Measurements from ENCODE around the gene LCT.
"Not testable (repeated sequence)": the region's sequence is repeated elsewhere in the genome, so short reads cannot be mapped to it uniquely, and the experiment has no call there.

Gene LCT

DNA sequence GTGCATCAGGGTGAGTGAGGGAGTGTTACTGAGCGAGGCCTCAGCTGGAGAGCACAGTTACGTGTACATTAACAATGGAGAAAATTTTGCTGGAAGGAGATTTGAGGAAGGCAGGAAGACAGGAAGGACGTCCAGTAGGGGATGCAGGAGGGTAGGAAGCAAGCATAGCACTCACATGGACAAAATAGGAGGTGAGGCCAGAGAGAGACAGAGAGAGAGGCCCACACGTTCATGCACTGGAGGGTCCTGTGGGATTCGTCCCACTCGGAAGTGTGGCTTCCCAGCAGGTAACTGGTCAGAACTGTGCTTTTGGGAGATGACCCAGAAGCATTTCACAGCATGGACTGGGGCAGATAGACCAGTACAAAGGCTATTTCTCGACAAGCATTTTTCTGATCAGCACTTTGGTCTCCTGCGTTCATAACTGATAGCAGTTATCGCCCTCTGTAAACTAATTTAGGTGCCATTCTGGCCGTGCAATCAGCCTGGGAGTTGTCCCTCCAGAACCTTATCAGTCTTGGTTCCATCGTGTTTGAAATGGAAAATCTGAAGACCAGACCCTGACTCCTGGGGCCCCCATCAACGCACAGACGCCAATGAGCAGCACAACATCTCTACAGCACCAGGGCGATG, 5.7 kb downstream of the LCT start:
- DNase-seq, result no peak

DNA sequence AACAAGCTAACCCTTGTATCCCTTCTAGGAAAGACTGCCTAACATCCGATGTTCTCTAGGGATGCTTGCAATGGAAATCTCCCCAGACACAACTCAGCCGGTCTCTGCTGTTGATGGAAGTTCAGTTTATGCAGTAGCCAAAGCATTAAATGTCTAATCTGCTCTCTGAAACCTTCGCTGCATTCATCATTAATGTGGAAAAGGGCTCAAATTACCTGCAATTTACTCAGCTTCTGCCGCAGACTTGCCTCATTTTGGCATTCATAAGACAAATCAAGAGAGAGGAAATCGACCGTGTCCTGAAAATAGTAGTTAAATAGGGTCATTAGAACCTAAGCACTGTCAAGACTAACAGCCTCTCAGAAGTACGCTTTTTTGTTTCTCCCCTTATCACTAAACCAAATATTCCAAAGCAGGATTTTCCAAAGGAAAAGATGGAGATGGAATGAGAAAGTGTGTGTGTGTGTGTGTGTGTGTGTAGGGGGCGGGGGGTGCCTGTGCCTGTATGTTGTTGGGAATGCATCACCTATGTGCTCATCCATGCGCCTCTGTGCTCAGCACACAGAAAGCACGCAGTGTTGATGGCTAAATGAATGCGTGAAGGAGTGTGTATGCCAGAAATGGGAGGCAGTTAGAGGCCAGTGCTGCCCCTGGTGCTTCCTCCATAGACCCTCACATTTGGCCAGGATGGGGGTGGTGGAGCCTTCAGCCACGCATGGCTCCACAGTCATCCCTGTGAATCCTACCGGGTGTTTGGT, 7.4 kb downstream of the LCT start:
- DNase-seq, result no peak

DNA sequence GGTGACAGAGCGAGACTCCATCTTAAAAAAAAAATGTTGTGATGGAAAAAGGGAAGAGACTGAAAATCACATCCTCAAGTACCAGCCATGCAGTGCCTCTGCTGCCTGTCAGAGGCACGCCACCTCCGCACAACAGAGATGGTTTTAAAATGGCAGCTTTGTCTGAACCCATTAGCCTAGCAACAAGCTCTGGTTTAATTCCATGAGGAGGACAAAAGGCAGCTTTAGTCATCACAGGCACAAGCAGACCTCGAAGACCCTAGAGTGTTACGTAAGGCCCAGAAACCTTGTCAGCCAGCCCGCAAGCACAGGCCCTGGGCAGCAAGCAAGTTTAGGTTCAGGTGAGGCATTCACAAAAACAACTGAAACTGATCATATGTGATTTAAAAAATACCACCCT, 10.4 kb downstream of the LCT start:
- no peak for DNase-seq

DNA sequence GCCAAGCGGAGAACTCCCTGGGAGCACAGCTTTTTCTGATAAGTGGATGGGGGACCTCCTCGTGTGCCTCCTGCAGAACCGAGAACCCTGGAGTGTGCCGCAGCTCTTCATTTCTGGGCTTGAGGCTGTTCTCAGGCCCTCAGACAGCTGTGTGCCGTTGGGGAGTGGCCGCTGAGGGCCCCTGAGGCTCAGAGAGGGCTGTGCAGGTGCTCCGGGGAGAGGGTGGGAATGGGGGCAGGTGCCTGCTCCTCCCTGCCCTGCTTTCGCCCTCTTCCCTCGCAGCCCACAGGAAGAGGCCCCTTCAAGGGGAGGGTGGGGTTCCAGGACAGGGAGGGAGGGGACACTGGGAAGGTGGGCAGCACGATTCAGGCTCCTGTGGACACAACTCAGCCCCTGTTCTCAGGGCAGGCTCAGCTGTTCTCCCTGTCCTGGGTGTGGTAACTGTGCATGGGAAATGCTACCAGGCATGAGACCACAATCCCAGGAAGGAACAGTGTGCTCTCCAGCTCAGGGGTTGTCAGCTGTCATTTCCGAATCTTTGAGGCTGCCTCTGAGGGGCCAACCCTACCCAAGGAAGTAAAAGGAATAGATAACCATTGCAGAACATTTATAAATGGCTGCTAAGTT, 11.3 kb downstream of the LCT start:
- DNase-seq, result no peak

DNA sequence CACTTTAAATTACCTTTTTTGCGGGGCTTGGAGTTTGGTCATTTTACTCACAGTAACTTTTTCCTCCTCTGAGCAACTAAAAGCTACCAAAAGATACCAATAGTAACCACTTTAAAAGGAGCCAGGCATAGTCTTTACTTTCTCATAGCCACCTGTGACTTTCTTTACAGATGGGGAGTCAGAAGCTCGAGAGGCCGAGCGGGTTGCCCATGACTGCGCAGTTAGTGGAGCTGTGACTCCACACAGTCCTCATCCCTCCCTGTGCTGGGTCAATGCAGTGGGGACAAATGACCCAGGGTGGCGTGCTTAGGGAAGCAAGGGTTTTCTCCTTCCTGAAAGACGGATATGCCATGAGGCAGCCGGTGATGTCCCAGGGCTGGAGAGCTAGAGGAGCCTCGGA, 11.9 kb downstream of the LCT start:
- no peak for DNase-seq

DNA sequence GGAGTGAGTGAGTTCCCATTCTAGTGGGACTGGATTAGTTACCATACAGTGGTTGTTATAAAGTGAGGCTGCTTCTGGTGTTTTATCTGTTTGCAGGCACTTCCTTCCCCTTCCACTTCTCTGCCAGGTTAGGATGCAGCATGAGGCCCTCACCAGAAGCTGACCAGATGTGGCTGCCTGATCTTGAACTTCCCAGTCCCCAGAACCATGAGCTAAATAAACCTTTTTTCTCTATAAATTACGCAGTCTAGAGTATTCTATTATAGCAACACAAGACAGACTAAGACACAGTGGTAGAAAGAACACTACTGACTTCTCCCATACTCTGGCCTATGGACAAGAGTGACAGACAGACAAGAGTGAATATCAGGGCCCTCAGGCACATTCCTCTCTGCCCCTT, 14.1 kb downstream of the LCT start:
- no peak for DNase-seq

DNA sequence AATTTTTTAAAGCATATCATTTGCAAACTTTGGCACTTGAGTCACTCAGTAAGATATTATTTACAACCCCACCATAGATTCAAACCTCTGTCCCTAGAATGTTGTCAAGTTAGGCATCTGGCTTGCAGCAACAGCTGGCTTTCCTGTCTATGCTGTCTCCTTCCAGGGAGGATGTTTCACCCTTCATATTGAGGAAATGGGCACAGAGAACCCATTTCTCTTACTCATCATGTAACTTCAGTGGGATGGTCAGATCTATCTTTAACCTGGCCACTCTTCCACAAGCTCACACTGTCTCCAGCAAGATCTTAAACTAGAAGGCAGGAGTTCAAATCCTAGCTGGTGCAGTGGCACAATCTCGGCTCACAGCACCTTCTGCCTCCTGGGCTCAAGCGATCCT, 15.8 kb downstream of the LCT start:
- no peak for DNase-seq

DNA sequence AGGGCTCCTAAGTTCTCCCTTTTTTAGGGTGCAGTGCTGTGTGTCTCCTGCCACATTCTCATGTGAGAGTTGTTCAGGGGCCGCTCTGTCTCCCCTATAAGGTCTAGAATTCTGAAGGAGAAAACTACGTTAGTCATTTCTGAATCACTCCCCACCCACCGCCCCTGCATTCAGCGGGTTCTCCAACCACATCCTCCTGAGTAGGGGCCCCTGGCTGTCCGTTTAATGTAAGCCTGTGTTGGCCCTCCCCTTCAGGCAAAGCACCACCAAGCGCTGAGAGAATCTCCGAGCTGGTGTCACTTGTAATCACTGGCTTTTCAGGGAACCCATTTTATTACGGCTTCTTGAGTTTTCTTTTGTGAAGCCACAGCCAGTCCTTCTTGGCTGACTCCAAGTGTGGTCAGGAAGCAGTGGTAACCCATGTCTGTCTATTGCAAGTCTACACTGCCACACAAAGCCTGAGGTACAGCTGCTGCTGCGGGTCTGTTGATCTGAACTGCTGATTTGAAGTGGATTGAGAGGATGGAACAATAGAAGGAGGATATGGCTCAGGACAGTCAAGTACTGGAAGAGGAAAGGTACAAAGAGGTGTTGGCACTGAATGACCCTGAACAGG, 16.9 kb downstream of the LCT start:
- no peak for DNase-seq

DNA sequence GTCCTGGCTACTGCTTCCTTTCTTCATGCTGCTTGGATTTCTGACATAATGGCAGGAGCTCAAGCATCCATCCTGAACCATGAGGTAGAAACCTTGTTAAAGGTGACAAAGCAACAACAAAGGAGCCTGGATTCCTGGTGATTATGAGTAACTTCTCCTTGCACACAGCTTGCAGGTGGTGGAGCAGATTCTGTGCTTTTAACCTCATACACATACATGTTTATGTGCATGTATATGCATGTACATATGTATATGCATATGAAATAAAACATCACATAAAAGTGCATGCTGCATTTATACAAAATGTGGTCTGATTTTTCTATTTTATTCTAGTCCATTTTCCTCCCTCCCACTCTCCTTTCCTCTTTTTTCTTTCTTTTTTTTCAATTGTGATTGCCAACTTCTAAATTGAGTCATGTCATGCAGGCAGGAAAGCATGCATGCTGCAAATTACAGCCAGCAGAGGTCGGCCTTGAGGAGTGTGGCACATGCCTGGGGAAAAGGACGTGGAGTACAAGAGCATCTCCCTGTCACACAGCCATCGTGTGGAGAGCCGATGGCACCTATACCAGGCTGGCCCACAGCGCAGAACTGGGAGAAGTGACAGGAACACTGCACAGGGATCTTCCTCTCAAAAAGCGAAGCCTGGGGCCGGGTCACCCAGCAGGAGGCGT, 17.9 kb downstream of the LCT start:
- DNase-seq, result no peak

DNA sequence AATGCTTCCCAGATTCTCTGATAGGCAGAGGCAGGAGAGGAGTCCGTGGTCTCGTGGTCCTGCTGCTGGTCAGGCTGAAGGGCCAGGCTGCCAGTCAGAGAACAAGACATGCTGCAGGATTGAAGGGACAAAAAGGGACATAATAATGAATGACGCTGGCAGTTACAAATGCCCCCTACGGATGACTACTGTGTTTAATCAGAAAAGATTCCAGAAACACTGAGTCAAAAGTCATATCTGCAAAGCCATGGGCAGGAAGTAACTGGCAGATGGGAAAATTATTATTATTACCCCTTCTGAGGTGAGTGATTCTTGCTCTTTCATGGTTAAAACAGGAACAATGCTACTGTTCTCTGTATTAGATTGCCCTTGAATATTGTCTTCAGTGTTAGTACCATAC, 19.0 kb downstream of the LCT start:
- no peak for DNase-seq

DNA sequence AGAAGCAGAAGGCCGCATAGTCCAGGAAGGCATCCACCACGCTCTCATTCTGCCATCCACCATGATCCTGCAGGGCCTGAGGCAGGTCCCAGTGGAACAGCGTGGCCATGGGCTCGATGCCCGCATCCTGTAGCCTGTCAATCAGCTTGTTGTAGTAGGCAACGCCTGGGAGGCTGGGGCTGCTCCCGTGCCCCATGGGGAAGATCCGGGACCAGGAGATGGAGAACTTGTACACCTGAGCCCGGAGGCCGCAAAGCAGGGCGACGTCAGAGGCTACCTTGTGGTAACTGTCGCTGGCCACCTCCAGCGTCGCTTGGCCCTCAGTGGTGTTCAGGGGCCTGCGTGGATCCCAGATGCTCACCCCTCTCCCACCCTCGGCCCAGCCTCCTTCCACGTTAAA, 19.5 kb downstream of the LCT start:
- no peak for DNase-seq

DNA sequence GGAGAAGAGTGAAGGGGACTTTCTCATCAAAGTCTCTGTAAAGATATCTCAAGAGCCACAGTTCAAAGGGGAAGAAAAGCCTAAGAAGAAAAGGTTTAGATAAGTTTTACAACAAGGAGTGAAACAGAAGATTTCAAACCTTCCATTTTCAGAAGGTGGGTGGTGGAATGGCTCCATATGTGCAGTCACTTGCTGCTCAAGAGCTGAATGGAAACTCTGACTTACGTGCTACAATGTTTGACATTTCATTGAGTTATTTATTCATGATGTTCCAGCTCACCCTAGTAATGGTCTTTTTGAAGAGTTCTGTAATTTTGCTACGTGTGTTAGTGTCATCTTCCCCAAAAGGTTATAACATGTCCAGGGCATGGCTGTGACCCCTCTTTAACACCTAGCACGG, 21.7 kb downstream of the LCT start:
- DNase-seq, result no peak

DNA sequence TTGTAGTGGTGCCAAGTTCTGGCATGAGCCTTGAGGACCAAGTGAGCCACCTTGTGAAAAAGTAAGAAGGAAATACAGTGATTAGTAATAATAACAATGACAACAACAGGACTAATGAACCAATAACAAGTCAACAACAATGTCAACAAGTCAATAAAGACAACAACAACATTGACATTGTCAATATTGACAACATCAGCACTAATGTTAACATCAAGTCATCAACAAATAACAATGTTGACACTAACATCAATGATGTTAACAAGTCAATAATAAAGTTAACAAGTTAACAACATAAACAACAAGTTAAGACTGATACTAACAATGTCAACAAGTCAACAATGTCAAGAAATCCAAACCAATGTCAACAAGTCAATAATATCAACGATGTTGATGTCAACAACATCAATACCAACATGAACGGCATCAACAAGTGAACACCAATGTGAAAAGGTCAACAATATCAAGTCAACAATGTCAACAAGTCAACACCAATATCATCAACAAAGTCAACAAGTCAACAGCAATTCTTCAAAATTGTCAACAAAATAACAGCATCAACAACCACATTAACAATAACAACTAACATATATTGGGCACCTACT, 24.0 kb downstream of the LCT start:
- no peak for DNase-seq

DNA sequence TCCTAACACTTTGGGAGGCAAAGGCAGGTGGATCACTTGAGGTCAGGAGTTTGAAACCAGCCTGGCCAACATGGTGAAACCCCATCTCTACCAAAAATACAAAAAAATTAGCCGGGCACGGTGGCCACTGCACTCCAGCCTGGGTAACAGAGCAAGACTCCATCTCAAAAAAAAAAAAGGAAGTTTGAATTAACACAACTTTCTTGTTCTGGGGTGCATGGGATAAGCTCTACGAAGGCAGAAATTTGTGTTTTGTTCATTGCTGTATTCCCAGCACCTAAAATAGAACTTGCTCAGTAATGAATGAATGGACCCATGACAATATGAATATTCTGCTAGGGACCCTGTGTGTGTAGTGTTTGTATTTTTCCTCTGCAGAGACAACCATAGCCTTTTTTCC, 29.1 kb downstream of the LCT start:
- DNase-seq, result not testable (repeated sequence)

DNA sequence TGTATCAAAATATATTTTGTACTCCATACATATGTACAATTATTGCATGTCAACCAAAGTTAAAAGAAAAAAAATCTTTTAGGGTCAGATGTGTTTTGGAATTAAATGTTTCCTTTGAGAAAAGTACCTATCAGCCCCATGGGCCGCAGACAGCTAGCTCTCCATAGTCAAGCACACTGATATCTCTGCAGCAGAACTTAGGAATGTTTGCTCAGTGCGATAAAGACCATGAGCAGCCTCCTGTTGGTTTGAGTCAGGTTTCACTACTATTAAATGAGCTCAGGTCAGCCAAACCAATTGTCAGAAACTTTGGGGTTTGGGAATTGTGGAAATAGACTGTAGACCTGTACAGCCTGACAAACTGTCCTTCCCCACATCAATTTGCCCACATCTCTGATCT, 33.7 kb downstream of the LCT start:
- DNase-seq, result no peak

DNA sequence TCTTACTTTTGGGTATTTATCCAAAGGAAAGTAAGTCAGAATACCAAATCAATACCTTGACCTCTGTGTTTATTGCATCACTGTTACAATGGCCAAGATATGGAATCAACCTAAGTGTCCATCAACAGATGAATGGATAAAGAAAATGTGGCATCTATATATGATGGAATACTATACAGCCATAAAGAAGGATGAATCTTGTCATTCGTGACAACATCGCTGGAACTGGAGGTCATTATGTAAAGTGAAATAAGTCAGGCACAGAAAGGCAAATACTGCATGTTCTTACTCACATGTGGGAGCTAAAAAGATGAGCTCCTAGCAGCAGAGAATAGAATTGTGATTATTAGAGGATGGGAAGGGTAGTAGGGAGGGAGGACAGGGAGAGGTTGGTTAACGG, 34.6 kb downstream of the LCT start:
- DNase-seq, result no peak

DNA sequence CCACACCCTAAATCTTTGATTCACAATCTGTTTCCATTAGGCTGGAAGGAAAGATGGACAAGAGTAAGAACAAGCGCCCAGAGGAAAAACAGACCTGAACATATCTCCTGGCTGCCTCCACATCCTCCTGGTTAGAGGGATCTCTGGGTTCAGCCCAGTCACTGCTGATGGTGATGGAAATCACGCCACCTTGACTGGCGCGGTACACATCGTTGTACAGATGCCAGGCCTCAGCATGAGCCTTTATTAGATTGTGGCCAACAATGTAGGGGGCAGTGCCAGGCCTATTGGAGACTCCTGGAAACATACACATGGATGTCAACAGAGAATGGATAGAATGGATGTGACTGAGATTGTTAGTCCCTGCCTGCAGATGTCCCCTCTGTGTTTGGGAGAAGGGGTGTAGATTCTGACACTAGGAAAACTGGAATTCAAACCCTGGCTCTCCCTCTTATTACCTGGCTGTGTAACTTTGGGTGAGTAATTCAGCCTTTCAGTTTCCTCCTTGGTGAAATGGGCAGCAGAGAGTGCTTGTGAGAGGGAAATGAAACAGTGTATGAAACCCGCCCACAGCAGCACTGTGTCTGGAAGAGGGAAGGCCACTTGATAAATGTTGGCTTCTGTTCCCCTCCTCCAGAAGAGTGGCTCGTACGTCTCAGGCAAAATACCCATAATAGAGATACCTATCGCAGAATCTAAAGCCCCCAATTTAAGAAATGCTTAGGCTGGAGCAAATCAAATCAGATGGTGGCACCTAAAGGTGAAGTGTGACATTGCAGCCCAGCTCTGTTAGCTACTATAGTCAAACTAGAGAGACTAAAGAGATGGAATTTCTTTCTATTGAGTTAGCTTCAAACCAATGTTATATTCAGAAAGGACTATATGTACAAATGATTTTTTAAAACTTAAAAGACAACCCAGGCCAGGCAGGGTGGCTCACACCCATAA, 36.2 kb downstream of the LCT start:
- DNase-seq, result no peak

DNA sequence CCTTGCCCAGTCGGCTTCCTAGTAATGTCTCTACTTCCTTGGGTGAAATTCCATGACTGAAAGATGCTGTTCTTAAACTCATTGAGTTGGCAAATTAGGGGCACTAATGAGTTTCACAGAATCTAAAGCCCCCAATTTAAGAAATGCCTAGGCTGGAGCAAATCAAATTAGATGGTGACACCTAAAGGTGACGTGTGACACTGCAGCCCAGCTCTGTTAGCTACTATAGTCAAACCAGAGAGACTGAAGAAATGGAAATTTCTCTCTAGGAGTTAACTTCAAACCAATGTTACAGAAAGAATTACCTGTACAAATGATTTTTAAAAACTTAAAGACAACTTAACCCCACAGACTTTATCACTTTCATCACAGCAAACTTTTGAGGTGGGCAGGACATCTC, 37.2 kb downstream of the LCT start:
- DNase-seq, result no peak

DNA sequence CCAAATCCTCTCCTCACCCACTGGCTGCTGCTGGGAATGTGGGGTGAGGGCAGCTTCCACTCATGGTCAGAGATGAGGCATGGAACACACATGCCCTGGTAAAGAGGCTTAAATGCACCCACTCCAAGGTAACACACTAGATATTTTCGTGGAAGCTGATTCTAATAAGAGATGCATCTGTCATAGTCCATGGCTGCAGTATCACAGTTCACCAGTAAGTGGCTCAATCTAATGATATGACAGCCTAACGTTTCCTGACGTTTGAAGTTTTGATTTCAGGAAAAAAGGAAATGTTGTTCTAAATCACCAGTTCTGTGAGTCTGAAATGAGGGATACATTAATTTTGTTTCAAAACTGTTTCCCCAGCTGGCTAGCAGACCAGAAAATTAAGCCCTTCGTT, 38.2 kb downstream of the LCT start:
- no peak for DNase-seq

DNA sequence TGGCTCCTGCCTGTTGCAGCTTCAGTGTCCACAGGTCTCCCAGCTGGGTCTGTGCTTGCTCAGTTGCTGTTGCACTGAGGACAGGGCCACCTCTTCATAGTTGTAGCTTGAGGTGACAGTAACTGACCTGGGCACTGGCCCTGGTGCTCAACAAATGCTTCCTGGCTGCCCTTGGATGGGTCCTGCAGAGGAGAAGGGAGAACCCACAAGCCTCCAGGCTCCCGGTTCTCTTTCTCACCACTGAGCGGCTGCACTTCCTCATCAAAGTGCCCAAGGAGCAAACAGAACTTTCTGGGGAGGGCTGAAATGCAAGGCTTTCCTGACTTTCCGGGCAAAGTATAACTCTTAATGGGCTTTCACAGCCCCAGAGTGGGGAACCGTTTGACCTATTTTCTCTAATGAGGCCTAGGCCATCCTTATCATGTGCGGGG, 38.7 kb downstream of the LCT start:
- DNase-seq, result no peak

DNA sequence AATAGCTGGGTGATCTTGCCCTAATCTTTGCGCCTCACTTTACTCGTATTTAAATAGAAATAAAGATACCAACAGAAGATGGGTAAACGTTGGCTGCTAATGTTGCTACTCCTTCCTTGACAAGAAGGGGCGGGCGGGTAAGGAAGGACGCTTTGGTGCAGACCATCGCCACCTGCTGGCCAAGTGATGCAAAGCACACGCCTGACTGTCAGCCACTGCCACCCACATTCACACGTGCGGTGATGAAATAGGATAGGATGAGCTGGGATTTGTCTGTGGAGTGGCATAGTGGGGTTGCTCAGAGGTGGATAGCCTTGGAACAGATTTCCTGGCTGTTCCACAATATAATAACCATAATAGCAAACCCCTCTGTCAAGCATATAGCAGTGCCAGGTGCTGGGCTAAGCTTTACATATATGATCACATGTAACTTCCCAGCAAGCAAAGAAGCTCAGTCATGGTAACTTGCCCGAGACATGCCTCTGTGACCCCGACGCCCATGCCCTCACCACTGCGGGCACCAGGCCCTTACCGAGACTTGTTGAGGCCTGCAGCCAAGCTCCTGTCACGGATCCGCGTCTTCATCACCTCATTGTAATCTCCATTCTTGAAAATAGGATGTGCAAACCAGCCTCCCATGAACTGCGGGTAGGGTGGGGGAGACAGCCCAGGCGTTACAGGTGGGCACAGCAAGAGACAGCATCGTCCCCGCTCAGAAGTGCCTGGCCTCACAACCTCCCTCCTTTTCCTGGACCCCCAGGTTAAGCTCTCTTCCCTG, 39.3 kb downstream of the LCT start:
- DNase-seq, result peak; percentile 45

Data from effector CD8-positive, alpha-beta T cell (primary cell).